Caki2 (cell line): ENCODE data around the gene MAP3K12. TPM values are rescaled to one million over a fixed set of nuclear protein-coding genes. Genes with fewer than 3 reads are reported as not detected.

Experiments used
- total RNA-seq: library from RNA; depleted of rRNA; stranded (reverse); fragments of >200 nt; shearing (Covaris generic); gene quantifications from 2 replicates; pipeline ENCODE4 v1.2.3, GENCODE V29; 2014; ENCODE audit warnings: low replicate concordance; rRNA removed

MAP3K12 gene
- total RNA-seq, 1 experiment from 2014 or later: 31.1 TPM

Other genes starting within 250 kb of the MAP3K12 start
- 24.6 and 36.2 TPM in 2 replicates for gene ESPL1, start 231.2 kb downstream of the MAP3K12 start, total RNA-seq
- 537 and 754 TPM in 2 replicates for gene PFDN5, start 203.9 kb downstream of the MAP3K12 start, total RNA-seq
- gene MYG1, start 199.8 kb downstream of the MAP3K12 start, total RNA-seq: 88.8 and 89.8 TPM in 2 replicates
- gene AAAS, start 177.8 kb downstream of the MAP3K12 start, total RNA-seq: 112 and 154 TPM in 2 replicates
- not detected in 2 replicates for gene SP7, start 163.1 kb downstream of the MAP3K12 start, total RNA-seq
- 23.3 and 39.3 TPM in 2 replicates for gene SP1, start 119.3 kb downstream of the MAP3K12 start, total RNA-seq
- gene AMHR2, start 75.6 kb downstream of the MAP3K12 start, total RNA-seq: not detected in 2 replicates
- gene PRR13, start 57.7 kb downstream of the MAP3K12 start, total RNA-seq: 151 and 174 TPM in 2 replicates
- 190 and 201 TPM in 2 replicates for gene PCBP2, start 47.4 kb downstream of the MAP3K12 start, total RNA-seq
- 101 and 110 TPM in 2 replicates for gene TARBP2, start 1.8 kb upstream of the MAP3K12 start, total RNA-seq
- not detected in 2 replicates for gene NPFF, start 8.0 kb upstream of the MAP3K12 start, total RNA-seq
- 5.5 and 9.2 TPM in 2 replicates for gene ATF7, start 126.9 kb upstream of the MAP3K12 start, total RNA-seq
- gene ATP5MC2, start 176.6 kb upstream of the MAP3K12 start, total RNA-seq: 313 and 355 TPM in 2 replicates
- 25.9 and 27.4 TPM in 2 replicates for gene CALCOCO1, start 228.0 kb upstream of the MAP3K12 start, total RNA-seq